Adipocyte (in vitro differentiated cells): ENCODE measurements around the gene FAM131A.

ENCODE experiments used
- DNase-seq: peaks from one replicate; pipeline ENCODE4 v3.0.0-alpha.2; 2015; ENCODE audit warnings: low read depth
- H3K27me3 ChIP-seq: replicated peaks from 2 replicates; pipeline ENCODE4 v1.7.0; 2013; ENCODE audit warnings: mild to moderate bottlenecking, low read length, moderate library complexity; ENCODE audit not compliant: control insufficient read depth, insufficient read depth
- H3K36me3 ChIP-seq: 2 replicates; pipeline ENCODE4 v1.7.0; 2013; ENCODE audit warnings: low read length, mild to moderate bottlenecking, moderate library complexity; ENCODE audit not compliant: control insufficient read depth, insufficient read depth, severe bottlenecking
- H3K4me1 ChIP-seq: 2 replicates; pipeline ENCODE4 v1.7.0; 2013; ENCODE audit warnings: mild to moderate bottlenecking, low read length, moderate library complexity; ENCODE audit not compliant: control insufficient read depth, insufficient read depth
- H3K4me3 ChIP-seq: 2 replicates; pipeline ENCODE4 v1.7.0; 2013; ENCODE audit warnings: mild to moderate bottlenecking, low read length, moderate library complexity
- H3K9ac ChIP-seq: 2 replicates; pipeline ENCODE4 v1.7.0; 2013; ENCODE audit warnings: mild to moderate bottlenecking, low read length, moderate library complexity
- H3K9me3 ChIP-seq: 2 replicates; pipeline ENCODE4 v1.7.0; 2013; ENCODE audit warnings: mild to moderate bottlenecking, low read length, moderate library complexity; ENCODE audit not compliant: control insufficient read depth

FAM131A gene

DNA sequence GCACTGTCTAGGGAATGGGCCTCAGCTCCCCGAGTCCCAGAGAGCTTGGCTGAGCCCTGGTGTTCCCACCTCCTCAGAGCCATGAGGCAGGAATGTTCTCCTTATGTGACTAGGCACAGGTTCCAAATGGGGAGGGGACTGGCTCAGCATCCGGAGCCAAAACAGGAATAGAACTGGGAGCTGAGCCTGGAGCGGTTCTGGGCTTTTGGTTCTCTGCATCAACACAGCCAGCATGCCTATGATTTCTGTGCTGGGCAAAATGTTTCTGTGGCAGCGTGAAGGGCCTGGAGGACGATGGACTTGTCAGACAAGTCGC, at the start of gene FAM131A:
TSS of gene FAM131A (plus strand) at position 202 of the 316 bp plus-strand sequence. CDS start at position 233, 31 bp downstream.
- Histone ChIP-seq H3K4me1 (peaks cover 35% of the 10 kb centered on the region), H3K36me3 (peaks cover 36% of the 10 kb centered on the region), H3K9me3 (no peaks in the 10 kb centered on the region), H3K4me3 (peak within 1 kb of the TSS; percentile 83), H3K9ac (peak within 1 kb of the TSS; percentile 85), H3K27me3 (no peaks in the 10 kb centered on the region)
- DNase-seq = no peak

DNA sequence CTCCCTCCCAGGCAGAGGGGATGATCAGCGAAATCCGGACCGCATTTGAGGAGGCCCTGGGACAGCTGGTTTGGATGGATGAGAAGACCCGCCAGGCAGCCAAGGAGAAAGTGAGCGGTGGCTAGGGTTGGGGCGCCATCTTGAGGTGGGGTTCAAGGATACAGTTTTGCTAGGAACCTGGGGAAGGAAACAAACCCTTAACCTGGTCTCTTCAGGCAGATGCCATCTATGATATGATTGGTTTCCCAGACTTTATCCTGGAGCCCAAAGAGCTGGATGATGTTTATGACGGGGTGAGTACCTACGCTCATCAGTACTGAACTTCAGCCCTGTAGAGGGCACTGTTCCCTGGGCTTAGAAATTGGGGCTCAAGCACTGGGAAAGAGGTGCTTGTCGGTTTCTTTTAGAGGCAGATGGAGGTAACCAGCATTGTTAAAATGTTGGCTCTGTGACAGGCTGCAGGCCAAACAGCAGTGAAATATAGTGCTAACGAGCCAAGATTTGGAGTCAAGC, 47.9 kb upstream of the FAM131A start:
- DNase-seq = peak; percentile 70
- peaks cover 26% of the 10 kb centered on the region for H3K27me3 ChIP-seq
- H3K9ac ChIP-seq = no peak overlapping the region
- no peaks in the 10 kb centered on the region for H3K36me3 ChIP-seq
- no peaks in the 10 kb centered on the region for H3K4me1 ChIP-seq
- no peaks in the 10 kb centered on the region for H3K9me3 ChIP-seq
- H3K4me3 ChIP-seq = no peak overlapping the region

- Histone ChIP-seq H3K9ac (no peak overlapping the region), H3K36me3 (no peaks in the 10 kb centered on the region), H3K4me3 (no peak overlapping the region), H3K9me3 (no peaks in the 10 kb centered on the region), H3K27me3 (peaks cover 26% of the 10 kb centered on the region), H3K4me1 (no peaks in the 10 kb centered on the region)
- DNase-seq = no peak
Observed at GRCh38 chr3:184290331-184290730, 47.1 kb upstream of the FAM131A start.

GRCh38 chr3:184291044-184291737, 46.2 kb upstream of the FAM131A start:
- H3K4me1 ChIP-seq = no peaks in the 10 kb centered on the region

DNA sequence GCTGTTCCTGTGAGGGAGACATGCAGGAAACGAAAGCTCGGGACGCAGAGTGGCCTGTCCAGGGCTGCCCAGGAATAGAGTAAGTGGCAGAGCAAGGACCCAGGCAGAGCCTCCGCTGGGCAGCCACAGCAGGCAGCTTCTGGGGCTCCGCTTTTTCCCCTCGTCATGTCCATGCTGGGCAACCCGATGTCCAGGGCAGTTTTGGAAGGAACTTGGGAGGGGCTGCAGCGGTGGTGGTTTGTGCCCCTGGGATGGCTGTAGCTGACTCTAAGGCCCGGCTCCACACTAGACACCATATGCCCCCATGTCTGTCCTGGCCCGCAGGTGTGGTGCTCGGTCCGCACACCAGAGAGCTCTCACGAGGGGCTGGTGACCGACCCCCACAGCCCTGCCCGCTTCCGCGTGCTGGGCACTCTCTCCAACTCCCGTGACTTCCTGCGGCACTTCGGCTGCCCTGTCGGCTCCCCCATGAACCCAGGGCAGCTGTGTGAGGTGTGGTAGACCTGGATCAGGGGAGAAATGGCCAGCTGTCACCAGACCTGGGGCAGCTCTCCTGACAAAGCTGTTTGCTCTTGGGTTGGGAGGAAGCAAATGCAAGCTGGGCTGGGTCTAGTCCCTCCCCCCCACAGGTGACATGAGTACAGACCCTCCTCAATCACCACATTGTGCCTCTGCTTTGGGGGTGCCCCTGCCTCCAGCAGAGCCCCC, 45.5 kb upstream of the FAM131A start:
- peaks cover 16% of the 10 kb centered on the region for H3K27me3 ChIP-seq
- H3K9me3 ChIP-seq = no peaks in the 10 kb centered on the region
- no peak overlapping the region for H3K9ac ChIP-seq
- H3K4me1 ChIP-seq = no peaks in the 10 kb centered on the region
- no peaks in the 10 kb centered on the region for H3K36me3 ChIP-seq
- no peak for DNase-seq
- H3K4me3 ChIP-seq = no peak overlapping the region

More at GRCh38 chr3:184291044-184291737, 46.2 kb upstream of the FAM131A start:
- Histone ChIP-seq H3K9ac (no peak overlapping the region), H3K36me3 (no peaks in the 10 kb centered on the region), H3K27me3 (peaks cover 18% of the 10 kb centered on the region), H3K4me3 (no peak overlapping the region), H3K9me3 (no peaks in the 10 kb centered on the region)
- DNase-seq = no peak

DNA sequence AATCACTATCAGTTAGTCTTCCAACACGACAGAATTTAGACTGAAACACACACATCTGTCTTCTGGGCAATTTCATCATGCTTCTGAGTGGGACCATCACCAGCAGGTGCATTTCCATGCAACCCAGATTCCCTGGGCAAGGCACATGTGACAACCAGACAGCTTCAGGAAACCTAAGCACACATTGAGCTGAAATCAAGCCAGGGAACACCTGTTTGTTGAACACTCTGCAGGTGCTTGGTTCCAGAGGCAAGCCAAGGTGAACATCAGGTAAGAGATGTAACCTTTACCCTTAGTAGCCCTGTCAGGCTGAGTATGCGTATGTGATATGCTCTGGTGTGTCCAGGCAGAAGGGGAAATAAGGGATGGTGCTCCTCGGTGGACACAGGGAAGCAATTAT, 41.6 kb upstream of the FAM131A start:
- H3K36me3 ChIP-seq = peaks cover 7% of the 10 kb centered on the region
- peaks cover 10% of the 10 kb centered on the region for H3K27me3 ChIP-seq
- no peak for DNase-seq
- H3K4me3 ChIP-seq = no peak overlapping the region
- no peak overlapping the region for H3K9ac ChIP-seq
- H3K9me3 ChIP-seq = no peaks in the 10 kb centered on the region
- H3K4me1 ChIP-seq = peaks cover 8% of the 10 kb centered on the region

GRCh38 chr3:184296616-184297015, 40.8 kb upstream of the FAM131A start:
- no peak for DNase-seq
- H3K36me3 ChIP-seq = peaks cover 12% of the 10 kb centered on the region

GRCh38 chr3:184298759-184299487, 38.5 kb upstream of the FAM131A start, which contains the start of gene PSMD2:
Gene PSMD2 (plus strand): TSS chr3:184299241. CDS start chr3:184299267, 26 bp downstream.
- H3K36me3 ChIP-seq = peaks cover 36% of the 10 kb centered on the region
- H3K4me3 ChIP-seq = peak within 1 kb of the TSS; percentile 94
- no peaks in the 10 kb centered on the region for H3K27me3 ChIP-seq
- H3K9ac ChIP-seq = peak within 1 kb of the TSS; percentile 97
- DNase-seq = peak; percentile 99
- no peaks in the 10 kb centered on the region for H3K9me3 ChIP-seq
- peaks cover 9% of the 10 kb centered on the region for H3K4me1 ChIP-seq

More at GRCh38 chr3:184296616-184297015, 40.8 kb upstream of the FAM131A start:
- Histone ChIP-seq H3K9me3 (no peaks in the 10 kb centered on the region), H3K9ac (no peak overlapping the region), H3K4me3 (no peak overlapping the region), H3K27me3 (peaks cover 6% of the 10 kb centered on the region), H3K4me1 (peaks cover 9% of the 10 kb centered on the region)

DNA sequence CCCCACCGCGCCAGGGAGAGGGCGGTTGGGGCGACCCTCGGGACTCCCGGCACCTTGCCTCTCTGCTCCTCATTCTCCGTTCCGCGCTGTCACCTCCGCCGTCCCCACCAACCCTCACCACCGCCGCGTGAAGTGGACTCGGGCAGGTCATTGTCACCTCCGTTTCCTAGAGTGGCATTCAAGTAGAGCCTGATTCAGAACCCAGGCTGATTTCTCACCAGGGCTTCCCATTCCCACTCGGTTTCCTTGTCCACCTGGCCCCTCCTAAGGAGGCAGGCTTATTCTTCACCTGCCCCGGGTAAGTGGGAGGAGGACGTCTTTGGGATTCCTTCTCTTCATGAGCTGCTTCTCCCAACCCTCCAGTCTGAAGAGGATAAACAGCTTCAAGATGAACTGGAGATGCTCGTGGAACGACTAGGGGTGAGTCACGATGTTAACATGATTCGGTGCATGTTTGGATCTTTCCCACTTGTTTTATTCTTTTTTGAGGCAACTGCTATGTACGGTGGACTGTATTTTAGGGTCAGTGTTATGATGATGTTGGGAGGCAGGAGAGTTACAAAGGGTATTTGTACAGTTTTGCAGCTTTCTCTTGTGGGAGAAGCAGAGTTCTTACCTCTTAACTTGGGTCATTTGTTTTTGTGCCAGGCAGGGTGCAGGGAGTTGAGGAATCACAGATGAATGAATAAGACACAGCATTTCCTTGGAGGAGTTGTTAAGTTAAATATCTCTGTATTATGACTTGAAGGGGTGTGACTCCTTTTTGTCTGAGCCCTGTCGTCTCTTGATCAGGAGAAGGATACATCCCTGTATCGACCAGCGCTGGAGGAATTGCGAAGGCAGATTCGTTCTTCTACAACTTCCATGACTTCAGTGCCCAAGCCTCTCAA, 37.7 kb upstream of the FAM131A start:
- no peaks in the 10 kb centered on the region for H3K9me3 ChIP-seq
- H3K4me3 ChIP-seq = peak overlapping the region; percentile 94
- DNase-seq = peak; percentile 62
- peaks cover 9% of the 10 kb centered on the region for H3K4me1 ChIP-seq
- H3K27me3 ChIP-seq = no peaks in the 10 kb centered on the region
- peaks cover 44% of the 10 kb centered on the region for H3K36me3 ChIP-seq
- peak overlapping the region; percentile 97 for H3K9ac ChIP-seq

GRCh38 chr3:184300378-184300720, 37.1 kb upstream of the FAM131A start:
- H3K4me1 ChIP-seq = peaks cover 9% of the 10 kb centered on the region
- peak overlapping the region; percentile 94 for H3K4me3 ChIP-seq
- no peaks in the 10 kb centered on the region for H3K9me3 ChIP-seq
- DNase-seq = peak; percentile 24
- H3K36me3 ChIP-seq = peaks cover 50% of the 10 kb centered on the region
- H3K9ac ChIP-seq = peak overlapping the region; percentile 97
- no peaks in the 10 kb centered on the region for H3K27me3 ChIP-seq
